ENCODE results near the gene GSX1. TPM values are rescaled to one million over a fixed set of nuclear protein-coding genes. Genes with fewer than 3 reads are reported as not detected.

GSX1 gene
- total RNA-seq, 1 experiment from 2014 or later, result not detected

DNA sequence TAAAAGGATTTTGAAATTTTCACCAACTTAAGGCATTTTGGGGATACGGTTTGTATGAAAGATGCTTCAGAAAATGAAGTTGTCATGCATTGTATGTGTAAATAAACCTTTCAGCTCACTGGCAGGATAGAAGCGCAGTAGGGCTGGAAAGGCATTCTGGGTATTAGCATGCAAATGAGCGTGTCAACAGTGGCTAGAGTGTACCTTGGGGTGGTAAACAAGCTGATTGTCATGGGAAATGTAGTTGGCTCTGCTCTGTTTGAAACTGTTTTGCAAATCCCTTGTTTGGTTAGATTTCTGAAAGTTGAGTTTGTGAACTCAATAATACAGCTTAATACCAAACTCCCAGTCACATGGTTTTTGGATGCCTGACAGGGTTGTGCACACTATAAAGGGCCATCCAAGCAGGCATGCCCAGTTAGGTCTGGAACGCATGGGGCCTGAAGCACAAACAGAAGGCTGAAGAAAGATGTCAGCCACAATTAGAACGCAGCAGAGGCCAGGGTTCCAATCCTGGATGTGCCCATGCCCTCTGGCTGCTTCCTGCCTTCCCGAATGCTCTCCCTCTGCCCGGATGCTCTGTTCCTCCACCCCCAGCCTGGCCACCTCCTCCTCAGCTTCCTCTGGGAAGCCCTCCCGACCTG is 14.6 kb downstream of the GSX1 start:
- BruUV-seq (replicated peaks), result no TSS peak
- intact Hi-C loops (cut with micrococcal nuclease), result no loop called here
- H3K27me3 ChIP-seq (ENCODE audit: insufficient read depth, low read length), result no peaks in the 10 kb centered on the region
- ChIA-PET RAD21 (ENCODE audit: low non-redundant PET in 1 of 2, low total read pairs in 2 of 2, uncharacterized antibody in 2 of 2, unreplicated experiment in 2 of 2) (no interaction called here), CTCF (no interaction called here), POLR2A (no interaction called here)
- TF ChIP-seq SP1 (IDR thresholded peaks at IDR 0.05; ENCODE audit: low read depth) (no peak), POLR2A (IDR thresholded peaks at IDR 0.05; ENCODE audit: borderline replicate concordance, extremely low read depth, insufficient read depth, insufficient read length) (no peak), ZNF274 (IDR thresholded peaks at IDR 0.05; ENCODE audit: low read depth, low read length) (no peak), FOSL1 (IDR thresholded peaks at IDR 0.05; ENCODE audit: low read depth) (no peak), CEBPB (IDR thresholded peaks at IDR 0.05; ENCODE audit: low read depth) (no peak), SRF (IDR thresholded peaks at IDR 0.05; ENCODE audit: low read depth) (no peak), TCF7L2 (IDR thresholded peaks at IDR 0.05; ENCODE audit: borderline replicate concordance, extremely low read depth, insufficient read depth, insufficient read length) (no peak), SIN3A (IDR thresholded peaks at IDR 0.05; ENCODE audit: low read depth) (no peak), CBX3 (IDR thresholded peaks at IDR 0.05; ENCODE audit: low read depth) (no peak), EZH2phosphoT487 (IDR thresholded peaks at IDR 0.05; ENCODE audit: borderline replicate concordance) (no peak), RAD21 (IDR thresholded peaks at IDR 0.05; ENCODE audit: low read depth) (no peak)
- TF ChIP-seq, protein P1, sequence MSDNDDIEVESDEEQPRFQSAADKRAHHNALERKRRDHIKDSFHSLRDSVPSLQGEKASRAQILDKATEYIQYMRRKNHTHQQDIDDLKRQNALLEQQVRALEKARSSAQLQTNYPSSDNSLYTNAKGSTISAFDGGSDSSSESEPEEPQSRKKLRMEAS (IDR thresholded peaks at IDR 0.05), result no peak
- TF ChIP-seq, protein P2, sequence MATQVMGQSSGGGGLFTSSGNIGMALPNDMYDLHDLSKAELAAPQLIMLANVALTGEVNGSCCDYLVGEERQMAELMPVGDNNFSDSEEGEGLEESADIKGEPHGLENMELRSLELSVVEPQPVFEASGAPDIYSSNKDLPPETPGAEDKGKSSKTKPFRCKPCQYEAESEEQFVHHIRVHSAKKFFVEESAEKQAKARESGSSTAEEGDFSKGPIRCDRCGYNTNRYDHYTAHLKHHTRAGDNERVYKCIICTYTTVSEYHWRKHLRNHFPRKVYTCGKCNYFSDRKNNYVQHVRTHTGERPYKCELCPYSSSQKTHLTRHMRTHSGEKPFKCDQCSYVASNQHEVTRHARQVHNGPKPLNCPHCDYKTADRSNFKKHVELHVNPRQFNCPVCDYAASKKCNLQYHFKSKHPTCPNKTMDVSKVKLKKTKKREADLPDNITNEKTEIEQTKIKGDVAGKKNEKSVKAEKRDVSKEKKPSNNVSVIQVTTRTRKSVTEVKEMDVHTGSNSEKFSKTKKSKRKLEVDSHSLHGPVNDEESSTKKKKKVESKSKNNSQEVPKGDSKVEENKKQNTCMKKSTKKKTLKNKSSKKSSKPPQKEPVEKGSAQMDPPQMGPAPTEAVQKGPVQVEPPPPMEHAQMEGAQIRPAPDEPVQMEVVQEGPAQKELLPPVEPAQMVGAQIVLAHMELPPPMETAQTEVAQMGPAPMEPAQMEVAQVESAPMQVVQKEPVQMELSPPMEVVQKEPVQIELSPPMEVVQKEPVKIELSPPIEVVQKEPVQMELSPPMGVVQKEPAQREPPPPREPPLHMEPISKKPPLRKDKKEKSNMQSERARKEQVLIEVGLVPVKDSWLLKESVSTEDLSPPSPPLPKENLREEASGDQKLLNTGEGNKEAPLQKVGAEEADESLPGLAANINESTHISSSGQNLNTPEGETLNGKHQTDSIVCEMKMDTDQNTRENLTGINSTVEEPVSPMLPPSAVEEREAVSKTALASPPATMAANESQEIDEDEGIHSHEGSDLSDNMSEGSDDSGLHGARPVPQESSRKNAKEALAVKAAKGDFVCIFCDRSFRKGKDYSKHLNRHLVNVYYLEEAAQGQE (IDR thresholded peaks at IDR 0.05; ENCODE audit: low read depth), result no peak
- TF ChIP-seq, protein P3, sequence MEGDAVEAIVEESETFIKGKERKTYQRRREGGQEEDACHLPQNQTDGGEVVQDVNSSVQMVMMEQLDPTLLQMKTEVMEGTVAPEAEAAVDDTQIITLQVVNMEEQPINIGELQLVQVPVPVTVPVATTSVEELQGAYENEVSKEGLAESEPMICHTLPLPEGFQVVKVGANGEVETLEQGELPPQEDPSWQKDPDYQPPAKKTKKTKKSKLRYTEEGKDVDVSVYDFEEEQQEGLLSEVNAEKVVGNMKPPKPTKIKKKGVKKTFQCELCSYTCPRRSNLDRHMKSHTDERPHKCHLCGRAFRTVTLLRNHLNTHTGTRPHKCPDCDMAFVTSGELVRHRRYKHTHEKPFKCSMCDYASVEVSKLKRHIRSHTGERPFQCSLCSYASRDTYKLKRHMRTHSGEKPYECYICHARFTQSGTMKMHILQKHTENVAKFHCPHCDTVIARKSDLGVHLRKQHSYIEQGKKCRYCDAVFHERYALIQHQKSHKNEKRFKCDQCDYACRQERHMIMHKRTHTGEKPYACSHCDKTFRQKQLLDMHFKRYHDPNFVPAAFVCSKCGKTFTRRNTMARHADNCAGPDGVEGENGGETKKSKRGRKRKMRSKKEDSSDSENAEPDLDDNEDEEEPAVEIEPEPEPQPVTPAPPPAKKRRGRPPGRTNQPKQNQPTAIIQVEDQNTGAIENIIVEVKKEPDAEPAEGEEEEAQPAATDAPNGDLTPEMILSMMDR (IDR thresholded peaks at IDR 0.05 in 2 of 3, conservative IDR thresholded peaks at IDR 0.05 in 1 of 3; ENCODE audit: borderline replicate concordance in 1 of 3, insufficient read depth in 1 of 3, low read depth in 2 of 3, low read length in 2 of 3), result no peak
- TF ChIP-seq, protein P4, sequence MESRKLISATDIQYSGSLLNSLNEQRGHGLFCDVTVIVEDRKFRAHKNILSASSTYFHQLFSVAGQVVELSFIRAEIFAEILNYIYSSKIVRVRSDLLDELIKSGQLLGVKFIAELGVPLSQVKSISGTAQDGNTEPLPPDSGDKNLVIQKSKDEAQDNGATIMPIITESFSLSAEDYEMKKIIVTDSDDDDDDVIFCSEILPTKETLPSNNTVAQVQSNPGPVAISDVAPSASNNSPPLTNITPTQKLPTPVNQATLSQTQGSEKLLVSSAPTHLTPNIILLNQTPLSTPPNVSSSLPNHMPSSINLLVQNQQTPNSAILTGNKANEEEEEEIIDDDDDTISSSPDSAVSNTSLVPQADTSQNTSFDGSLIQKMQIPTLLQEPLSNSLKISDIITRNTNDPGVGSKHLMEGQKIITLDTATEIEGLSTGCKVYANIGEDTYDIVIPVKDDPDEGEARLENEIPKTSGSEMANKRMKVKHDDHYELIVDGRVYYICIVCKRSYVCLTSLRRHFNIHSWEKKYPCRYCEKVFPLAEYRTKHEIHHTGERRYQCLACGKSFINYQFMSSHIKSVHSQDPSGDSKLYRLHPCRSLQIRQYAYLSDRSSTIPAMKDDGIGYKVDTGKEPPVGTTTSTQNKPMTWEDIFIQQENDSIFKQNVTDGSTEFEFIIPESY (IDR thresholded peaks at IDR 0.05; ENCODE audit: extremely low read depth, insufficient replicate concordance, low read length), result no peak
- H3K9ac ChIP-seq (ENCODE audit: low read length), result no peak overlapping the region
- no peak for DNase-seq (ENCODE audit: low read depth, low spot score)
- H3K9me2 ChIP-seq (ENCODE audit: insufficient read depth), result no peaks in the 10 kb centered on the region
- H3K4me3 ChIP-seq (replicated peaks in 1 of 2; ENCODE audit: low read depth in 1 of 2, low read length in 2 of 2), result no peak overlapping the region
- H3K4me2 ChIP-seq (ENCODE audit: low read length), result no peak overlapping the region
- H3K79me2 ChIP-seq (ENCODE audit: insufficient read depth, low read length), result no peaks in the 10 kb centered on the region
- peaks cover 0 to 9% of the 10 kb centered on the region in 2 experiments; a peak in 1 of 4 replicates for H3K4me1 ChIP-seq (ENCODE audit: control insufficient read depth in 1 of 2, insufficient read depth in 2 of 2, low read length in 2 of 2)
- H2AFZ ChIP-seq (ENCODE audit: low read depth, low read length, poor library complexity, severe bottlenecking), result no peak overlapping the region
- H4K20me1 ChIP-seq (ENCODE audit: insufficient read depth), result no peaks in the 10 kb centered on the region
- no peaks in the 10 kb centered on the region for H3K36me3 ChIP-seq (ENCODE audit: control insufficient read depth in 1 of 2, insufficient read depth in 2 of 2, low read length in 2 of 2)
- H3K27ac ChIP-seq (ENCODE audit: low read depth, low read length), result no peak overlapping the region
- ATAC-seq, result no peak
- H3K9me3 ChIP-seq (ENCODE audit: control insufficient read depth in 1 of 2, insufficient read depth in 1 of 2, low read depth in 1 of 2, low read length in 2 of 2), result no peaks in the 10 kb centered on the region
